ENCODE data around the gene HNRNPC. TPM values are rescaled to one million over a fixed set of nuclear protein-coding genes. Genes with fewer than 3 reads are reported as not detected.
A peak's percentile ranks its signal among the peaks of the same experiment; 100 is the strongest.
"Not testable (repeated sequence)": the region's sequence is repeated elsewhere in the genome, so short reads cannot be mapped to it uniquely, and the experiment has no call there.

The HNRNPC gene
- total RNA-seq, 1 experiment from 2014 or later: 877 TPM

GRCh38 chr14:21248338-21248737 is 20.9 kb downstream of the HNRNPC start:
- no peak for DNase-seq (ENCODE audit: low read depth)

GRCh38 chr14:21245813-21246212 is 23.4 kb downstream of the HNRNPC start:
- DNase-seq (ENCODE audit: low read depth): no peak

- no peak for DNase-seq (ENCODE audit: low read depth)
Measured at GRCh38 chr14:21244544-21244943, 24.7 kb downstream of the HNRNPC start.

GRCh38 chr14:21241218-21241819 is 27.9 kb downstream of the HNRNPC start:
- peak; percentile 31 for DNase-seq (ENCODE audit: low read depth)

- DNase-seq (ENCODE audit: low read depth): no peak
Measured at GRCh38 chr14:21240417-21240816, 28.8 kb downstream of the HNRNPC start.

GRCh38 chr14:21238823-21239518 is 30.3 kb downstream of the HNRNPC start:
- no peak for DNase-seq (ENCODE audit: low read depth)

GRCh38 chr14:21236948-21237797 is 32.1 kb downstream of the HNRNPC start:
- no peak for DNase-seq (ENCODE audit: low read depth)

- no peak for DNase-seq (ENCODE audit: low read depth)
Measured at GRCh38 chr14:21234112-21234511, 35.1 kb downstream of the HNRNPC start.

- peak; percentile 10 for DNase-seq (ENCODE audit: low read depth)
Measured at GRCh38 chr14:21233457-21234076, 35.7 kb downstream of the HNRNPC start.

GRCh38 chr14:21231020-21231652 is 38.1 kb downstream of the HNRNPC start:
- DNase-seq (ENCODE audit: low read depth): no peak

- DNase-seq (ENCODE audit: low read depth): no peak
Measured at GRCh38 chr14:21229821-21230220, 39.4 kb downstream of the HNRNPC start.

- no peak for DNase-seq (ENCODE audit: low read depth)
Measured at GRCh38 chr14:21227981-21228380, 41.3 kb downstream of the HNRNPC start.

- DNase-seq (ENCODE audit: low read depth): no peak
Measured at GRCh38 chr14:21227150-21227549, 42.1 kb downstream of the HNRNPC start.

GRCh38 chr14:21226467-21226866 is 42.8 kb downstream of the HNRNPC start:
- no peak for DNase-seq (ENCODE audit: low read depth)

- not testable (repeated sequence) for DNase-seq (ENCODE audit: low read depth)
Measured at GRCh38 chr14:21225164-21225563, 44.1 kb downstream of the HNRNPC start.

GRCh38 chr14:21220874-21221477 is 48.3 kb downstream of the HNRNPC start:
- DNase-seq (ENCODE audit: low read depth): no peak

- no peak for DNase-seq (ENCODE audit: low read depth)
Measured at GRCh38 chr14:21219561-21220111, 49.6 kb downstream of the HNRNPC start.

GRCh38 chr14:21219120-21219519 is 50.1 kb downstream of the HNRNPC start:
- DNase-seq (ENCODE audit: low read depth): no peak

- no peak for DNase-seq (ENCODE audit: low read depth)
Measured at GRCh38 chr14:21215879-21216251, 53.4 kb downstream of the HNRNPC start.

- DNase-seq (ENCODE audit: low read depth): no peak
Measured at GRCh38 chr14:21215130-21215878, 53.9 kb downstream of the HNRNPC start.

Measured in LHCN-M2 (cell line).